ENCODE results near the gene BRSK2.

The BRSK2 gene

GRCh38 chr11:1398528-1399235 is 8.9 kb downstream of the BRSK2 start:
- WGBS, 2 experiments (ENCODE audit: insufficient coverage in 2 of 2), result 87 to 93% methylated on average over 15 to 23 of the region's 23 CpGs
- no peaks in the 10 kb centered on the region for H3K36me3 ChIP-seq (ENCODE audit: control insufficient read depth, insufficient read depth, low read length)
- no peaks in the 10 kb centered on the region for H3K4me1 ChIP-seq (ENCODE audit: control insufficient read depth, insufficient read depth, low read length, poor library complexity, severe bottlenecking)
- H3K9me3 ChIP-seq (ENCODE audit: control insufficient read depth, low read length), result no peaks in the 10 kb centered on the region
- H3K27ac ChIP-seq (ENCODE audit: low read depth, low read length, severe bottlenecking), result no peak overlapping the region
- H3K4me3 ChIP-seq (ENCODE audit: extremely low read depth, insufficient read depth, low read length, poor library complexity, severe bottlenecking), result no peak overlapping the region

- Histone ChIP-seq H3K27ac (ENCODE audit: low read depth, low read length, severe bottlenecking) (no peak overlapping the region), H3K36me3 (ENCODE audit: control insufficient read depth, insufficient read depth, low read length) (no peaks in the 10 kb centered on the region), H3K4me3 (ENCODE audit: extremely low read depth, insufficient read depth, low read length, poor library complexity, severe bottlenecking) (no peak overlapping the region), H3K9me3 (ENCODE audit: control insufficient read depth, low read length) (no peaks in the 10 kb centered on the region), H3K4me1 (ENCODE audit: control insufficient read depth, insufficient read depth, low read length, poor library complexity, severe bottlenecking) (no peaks in the 10 kb centered on the region)
- 82 to 89% methylated on average over 30 to 34 of the region's 34 CpGs for WGBS, 2 experiments (ENCODE audit: insufficient coverage in 2 of 2)
Observed at GRCh38 chr11:1399386-1400316, 9.9 kb downstream of the BRSK2 start.

GRCh38 chr11:1400317-1401170 is 10.8 kb downstream of the BRSK2 start:
- Histone ChIP-seq H3K9me3 (ENCODE audit: control insufficient read depth, low read length) (no peaks in the 10 kb centered on the region), H3K4me1 (ENCODE audit: control insufficient read depth, insufficient read depth, low read length, poor library complexity, severe bottlenecking) (no peaks in the 10 kb centered on the region), H3K27ac (ENCODE audit: low read depth, low read length, severe bottlenecking) (no peak overlapping the region), H3K4me3 (ENCODE audit: extremely low read depth, insufficient read depth, low read length, poor library complexity, severe bottlenecking) (no peak overlapping the region), H3K36me3 (ENCODE audit: control insufficient read depth, insufficient read depth, low read length) (no peaks in the 10 kb centered on the region)
- 90 to 93% methylated on average over 29 to 30 of the region's 30 CpGs for WGBS, 2 experiments (ENCODE audit: insufficient coverage in 2 of 2)

- H3K4me3 ChIP-seq (ENCODE audit: extremely low read depth, insufficient read depth, low read length, poor library complexity, severe bottlenecking), result no peak overlapping the region
- 85 to 96% methylated on average over 6 to 11 of the region's 11 CpGs for WGBS, 2 experiments (ENCODE audit: insufficient coverage in 2 of 2)
- no peaks in the 10 kb centered on the region for H3K9me3 ChIP-seq (ENCODE audit: control insufficient read depth, low read length)
- H3K4me1 ChIP-seq (ENCODE audit: control insufficient read depth, insufficient read depth, low read length, poor library complexity, severe bottlenecking), result no peaks in the 10 kb centered on the region
- no peaks in the 10 kb centered on the region for H3K36me3 ChIP-seq (ENCODE audit: control insufficient read depth, insufficient read depth, low read length)
- H3K27ac ChIP-seq (ENCODE audit: low read depth, low read length, severe bottlenecking), result no peak overlapping the region
Observed at GRCh38 chr11:1401171-1401445, 11.4 kb downstream of the BRSK2 start.

- 42% methylated on average over 15 to 19 of the region's 23 CpGs for WGBS, 2 experiments (ENCODE audit: insufficient coverage in 2 of 2)
- H3K4me3 ChIP-seq (ENCODE audit: extremely low read depth, insufficient read depth, low read length, poor library complexity, severe bottlenecking), result no peak overlapping the region
- H3K36me3 ChIP-seq (ENCODE audit: control insufficient read depth, insufficient read depth, low read length), result no peaks in the 10 kb centered on the region
- no peaks in the 10 kb centered on the region for H3K4me1 ChIP-seq (ENCODE audit: control insufficient read depth, insufficient read depth, low read length, poor library complexity, severe bottlenecking)
- H3K27ac ChIP-seq (ENCODE audit: low read depth, low read length, severe bottlenecking), result no peak overlapping the region
- H3K9me3 ChIP-seq (ENCODE audit: control insufficient read depth, low read length), result no peaks in the 10 kb centered on the region
Observed at GRCh38 chr11:1401656-1402221, 12.0 kb downstream of the BRSK2 start.

- Histone ChIP-seq H3K27ac (ENCODE audit: low read depth, low read length, severe bottlenecking) (no peak overlapping the region), H3K4me3 (ENCODE audit: extremely low read depth, insufficient read depth, low read length, poor library complexity, severe bottlenecking) (no peak overlapping the region), H3K36me3 (ENCODE audit: control insufficient read depth, insufficient read depth, low read length) (no peaks in the 10 kb centered on the region), H3K4me1 (ENCODE audit: control insufficient read depth, insufficient read depth, low read length, poor library complexity, severe bottlenecking) (no peaks in the 10 kb centered on the region), H3K9me3 (ENCODE audit: control insufficient read depth, low read length) (no peaks in the 10 kb centered on the region)
- WGBS, 2 experiments (ENCODE audit: insufficient coverage in 2 of 2), result 76 to 77% methylated on average over 19 to 21 of the region's 23 CpGs
Observed at GRCh38 chr11:1402355-1403077, 12.8 kb downstream of the BRSK2 start.

GRCh38 chr11:1403078-1403620 is 13.4 kb downstream of the BRSK2 start:
- WGBS, 2 experiments (ENCODE audit: insufficient coverage in 2 of 2), result 92 to 94% methylated on average over 8 to 11 of the region's 16 CpGs
- no peak overlapping the region for H3K27ac ChIP-seq (ENCODE audit: low read depth, low read length, severe bottlenecking)
- H3K4me3 ChIP-seq (ENCODE audit: extremely low read depth, insufficient read depth, low read length, poor library complexity, severe bottlenecking), result no peak overlapping the region
- no peaks in the 10 kb centered on the region for H3K36me3 ChIP-seq (ENCODE audit: control insufficient read depth, insufficient read depth, low read length)
- no peaks in the 10 kb centered on the region for H3K9me3 ChIP-seq (ENCODE audit: control insufficient read depth, low read length)
- no peaks in the 10 kb centered on the region for H3K4me1 ChIP-seq (ENCODE audit: control insufficient read depth, insufficient read depth, low read length, poor library complexity, severe bottlenecking)

GRCh38 chr11:1403721-1404460 is 14.2 kb downstream of the BRSK2 start:
- Histone ChIP-seq H3K36me3 (ENCODE audit: control insufficient read depth, insufficient read depth, low read length) (no peaks in the 10 kb centered on the region), H3K4me3 (ENCODE audit: extremely low read depth, insufficient read depth, low read length, poor library complexity, severe bottlenecking) (no peak overlapping the region), H3K4me1 (ENCODE audit: control insufficient read depth, insufficient read depth, low read length, poor library complexity, severe bottlenecking) (no peaks in the 10 kb centered on the region), H3K27ac (ENCODE audit: low read depth, low read length, severe bottlenecking) (no peak overlapping the region), H3K9me3 (ENCODE audit: control insufficient read depth, low read length) (no peaks in the 10 kb centered on the region)
- WGBS, 2 experiments (ENCODE audit: insufficient coverage in 2 of 2), result 88 to 91% methylated on average over 19 to 21 of the region's 23 CpGs

- no peak overlapping the region for H3K27ac ChIP-seq (ENCODE audit: low read depth, low read length, severe bottlenecking)
- H3K4me1 ChIP-seq (ENCODE audit: control insufficient read depth, insufficient read depth, low read length, poor library complexity, severe bottlenecking), result no peaks in the 10 kb centered on the region
- no peaks in the 10 kb centered on the region for H3K9me3 ChIP-seq (ENCODE audit: control insufficient read depth, low read length)
- 75 to 86% methylated on average over 14 to 17 of the region's 25 CpGs for WGBS, 2 experiments (ENCODE audit: insufficient coverage in 2 of 2)
- no peaks in the 10 kb centered on the region for H3K36me3 ChIP-seq (ENCODE audit: control insufficient read depth, insufficient read depth, low read length)
- H3K4me3 ChIP-seq (ENCODE audit: extremely low read depth, insufficient read depth, low read length, poor library complexity, severe bottlenecking), result no peak overlapping the region
Observed at GRCh38 chr11:1404461-1405185, 14.9 kb downstream of the BRSK2 start.

All from mesodermal cell (in vitro differentiated cells).